ENCODE results near the gene DUSP1.
A peak's percentile ranks its signal among the peaks of the same experiment; 100 is the strongest.

Gene DUSP1

GRCh38 chr5:172762214-172763119, 8.5 kb downstream of the DUSP1 start:
- no peak for DNase-seq

GRCh38 chr5:172760959-172761358, 10.0 kb downstream of the DUSP1 start:
- DNase-seq, result peak in 2 of 3 donors; percentile 48 to 51

GRCh38 chr5:172760136-172760535, 10.9 kb downstream of the DUSP1 start:
- DNase-seq, result peak in 1 of 3 donors; percentile 48

- no peak for DNase-seq
Measured at GRCh38 chr5:172758834-172759149, 12.2 kb downstream of the DUSP1 start.

GRCh38 chr5:172758077-172758833, 12.7 kb downstream of the DUSP1 start:
- DNase-seq, result peak; percentile 95 to 100 (median 98)

GRCh38 chr5:172757394-172758010, 13.5 kb downstream of the DUSP1 start:
- peak; percentile 85 to 90 (median 87) for DNase-seq

GRCh38 chr5:172756764-172757393, 14.1 kb downstream of the DUSP1 start:
- peak in 2 of 3 donors; percentile 33 to 64 for DNase-seq

GRCh38 chr5:172754596-172755356, 16.2 kb downstream of the DUSP1 start:
- DNase-seq, result no peak

- no peak for DNase-seq
Measured at GRCh38 chr5:172753101-172753500, 17.9 kb downstream of the DUSP1 start.

- no peak for DNase-seq
Measured at GRCh38 chr5:172751761-172752510, 19.1 kb downstream of the DUSP1 start.

- DNase-seq, result no peak
Measured at GRCh38 chr5:172749881-172750633, 20.9 kb downstream of the DUSP1 start.

- DNase-seq, result no peak
Measured at GRCh38 chr5:172749076-172749475, 21.9 kb downstream of the DUSP1 start.

- no peak for DNase-seq
Measured at GRCh38 chr5:172748341-172748843, 22.6 kb downstream of the DUSP1 start.

- DNase-seq, result no peak
Measured at GRCh38 chr5:172747471-172747870, 23.5 kb downstream of the DUSP1 start.

GRCh38 chr5:172746725-172747124, 24.3 kb downstream of the DUSP1 start:
- DNase-seq, result no peak

- DNase-seq, result no peak
Measured at GRCh38 chr5:172745838-172746237, 25.2 kb downstream of the DUSP1 start.

- DNase-seq, result no peak
Measured at GRCh38 chr5:172745406-172745805, 25.6 kb downstream of the DUSP1 start.

- peak in 2 of 3 donors; percentile 14 to 36 for DNase-seq
Measured at GRCh38 chr5:172744123-172745104, 26.6 kb downstream of the DUSP1 start.

All from suppressor macrophage treated with lipopolysaccharide for 1 hour (primary cell).